HL-60 (cell line): Measurements from ENCODE around the gene NAPSA.

Experiments
- DNase-seq, 2 experiments: peaks; one replicate each; pipeline ENCODE4 v3.0.0-alpha.2; 2010 to 2020; ENCODE audit warnings: low read depth in 1 of 2, low spot score in 1 of 2
- H3K27ac ChIP-seq: fragments of 250-450 bp; sonication (Bioruptor Pico); replicated peaks from 2 replicates; pipeline ENCODE4 v1.5.1; 2020; ENCODE audit warnings: mild to moderate bottlenecking, moderate library complexity
- H3K27me3 ChIP-seq: fragments of 250-450 bp; sonication (Bioruptor Pico); 2 replicates; pipeline ENCODE4 v1.5.1; 2021; ENCODE audit warnings: mild to moderate bottlenecking, moderate library complexity; ENCODE audit not compliant: insufficient read depth, poor library complexity, severe bottlenecking
- H3K4me3 ChIP-seq: replicated peaks from 2 replicates; pipeline ENCODE4 v1.5.1; 2011; ENCODE audit warnings: mild to moderate bottlenecking, control low read depth, low read length; ENCODE audit not compliant: insufficient read depth
- GABPA ChIP-seq: IDR thresholded peaks from 2 replicates; pipeline ENCODE4 v1.6.1; 2012; ENCODE audit warnings: low read depth
- POLR2AphosphoS5 ChIP-seq: IDR thresholded peaks from 2 replicates; pipeline ENCODE4 v1.6.1; 2012; ENCODE audit warnings: low read depth
- SPI1 ChIP-seq: IDR thresholded peaks from 2 replicates; pipeline ENCODE4 v1.6.1; 2012; ENCODE audit warnings: low read depth, mild to moderate bottlenecking, borderline replicate concordance
- TF ChIP-seq, protein P1 (sequence below): IDR thresholded peaks from one replicate; pipeline ENCODE4 v1.5.1; 2011; ENCODE audit warnings: low read length, control low read depth, inconsistent platforms; ENCODE audit not compliant: insufficient read depth
- TF ChIP-seq, protein P2 (sequence below): IDR thresholded peaks from 2 replicates; pipeline ENCODE4 v1.6.1; 2012; ENCODE audit warnings: low read depth; ENCODE audit not compliant: insufficient replicate concordance

NAPSA gene

DNA sequence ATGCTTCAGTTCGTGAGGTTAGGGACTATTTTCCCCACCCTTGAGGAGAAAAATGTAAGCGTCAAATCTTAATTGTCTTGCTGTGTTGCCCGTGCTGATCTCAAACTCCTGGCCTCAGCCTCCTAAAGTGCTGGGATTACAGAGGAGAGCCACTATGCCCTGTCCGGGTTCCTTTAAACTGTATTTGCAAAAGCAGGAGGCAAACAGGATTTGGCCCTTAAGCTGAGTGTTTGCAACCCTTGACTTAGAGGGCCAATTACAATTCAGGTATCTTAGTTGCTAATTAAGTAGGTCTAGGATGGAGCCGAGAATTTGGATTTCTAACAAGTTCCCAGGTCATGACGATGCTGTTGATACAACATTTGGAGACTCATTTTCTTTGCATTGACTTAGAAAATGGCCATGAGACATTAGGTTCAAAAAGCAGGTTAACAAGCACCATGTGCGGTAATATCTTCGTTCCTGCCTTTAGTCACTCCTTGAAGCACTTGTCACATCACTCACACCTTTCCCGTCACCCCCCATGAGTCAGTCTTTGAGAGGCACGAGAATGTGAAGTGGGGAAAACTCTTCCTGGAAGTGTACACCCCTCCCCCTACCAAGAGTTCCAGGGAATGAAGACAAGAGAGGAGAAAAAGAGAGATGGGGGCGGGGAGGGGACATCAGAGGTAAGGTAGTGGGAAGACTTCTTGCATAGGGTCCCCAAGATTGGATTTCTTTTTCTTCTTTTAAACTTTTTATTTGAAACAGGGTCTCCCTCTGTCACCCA lies 2.6 kb downstream of the NAPSA start:
- Histone ChIP-seq H3K4me3 (no peak overlapping the region), H3K27me3 (peaks cover 8% of the 10 kb centered on the region), H3K27ac (no peak overlapping the region)
- TF ChIP-seq, protein P1, sequence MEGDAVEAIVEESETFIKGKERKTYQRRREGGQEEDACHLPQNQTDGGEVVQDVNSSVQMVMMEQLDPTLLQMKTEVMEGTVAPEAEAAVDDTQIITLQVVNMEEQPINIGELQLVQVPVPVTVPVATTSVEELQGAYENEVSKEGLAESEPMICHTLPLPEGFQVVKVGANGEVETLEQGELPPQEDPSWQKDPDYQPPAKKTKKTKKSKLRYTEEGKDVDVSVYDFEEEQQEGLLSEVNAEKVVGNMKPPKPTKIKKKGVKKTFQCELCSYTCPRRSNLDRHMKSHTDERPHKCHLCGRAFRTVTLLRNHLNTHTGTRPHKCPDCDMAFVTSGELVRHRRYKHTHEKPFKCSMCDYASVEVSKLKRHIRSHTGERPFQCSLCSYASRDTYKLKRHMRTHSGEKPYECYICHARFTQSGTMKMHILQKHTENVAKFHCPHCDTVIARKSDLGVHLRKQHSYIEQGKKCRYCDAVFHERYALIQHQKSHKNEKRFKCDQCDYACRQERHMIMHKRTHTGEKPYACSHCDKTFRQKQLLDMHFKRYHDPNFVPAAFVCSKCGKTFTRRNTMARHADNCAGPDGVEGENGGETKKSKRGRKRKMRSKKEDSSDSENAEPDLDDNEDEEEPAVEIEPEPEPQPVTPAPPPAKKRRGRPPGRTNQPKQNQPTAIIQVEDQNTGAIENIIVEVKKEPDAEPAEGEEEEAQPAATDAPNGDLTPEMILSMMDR = no peak
- TF ChIP-seq GABPA = no peak
- TF ChIP-seq POLR2AphosphoS5 = no peak
- TF ChIP-seq SPI1 = no peak
- TF ChIP-seq, protein P2, sequence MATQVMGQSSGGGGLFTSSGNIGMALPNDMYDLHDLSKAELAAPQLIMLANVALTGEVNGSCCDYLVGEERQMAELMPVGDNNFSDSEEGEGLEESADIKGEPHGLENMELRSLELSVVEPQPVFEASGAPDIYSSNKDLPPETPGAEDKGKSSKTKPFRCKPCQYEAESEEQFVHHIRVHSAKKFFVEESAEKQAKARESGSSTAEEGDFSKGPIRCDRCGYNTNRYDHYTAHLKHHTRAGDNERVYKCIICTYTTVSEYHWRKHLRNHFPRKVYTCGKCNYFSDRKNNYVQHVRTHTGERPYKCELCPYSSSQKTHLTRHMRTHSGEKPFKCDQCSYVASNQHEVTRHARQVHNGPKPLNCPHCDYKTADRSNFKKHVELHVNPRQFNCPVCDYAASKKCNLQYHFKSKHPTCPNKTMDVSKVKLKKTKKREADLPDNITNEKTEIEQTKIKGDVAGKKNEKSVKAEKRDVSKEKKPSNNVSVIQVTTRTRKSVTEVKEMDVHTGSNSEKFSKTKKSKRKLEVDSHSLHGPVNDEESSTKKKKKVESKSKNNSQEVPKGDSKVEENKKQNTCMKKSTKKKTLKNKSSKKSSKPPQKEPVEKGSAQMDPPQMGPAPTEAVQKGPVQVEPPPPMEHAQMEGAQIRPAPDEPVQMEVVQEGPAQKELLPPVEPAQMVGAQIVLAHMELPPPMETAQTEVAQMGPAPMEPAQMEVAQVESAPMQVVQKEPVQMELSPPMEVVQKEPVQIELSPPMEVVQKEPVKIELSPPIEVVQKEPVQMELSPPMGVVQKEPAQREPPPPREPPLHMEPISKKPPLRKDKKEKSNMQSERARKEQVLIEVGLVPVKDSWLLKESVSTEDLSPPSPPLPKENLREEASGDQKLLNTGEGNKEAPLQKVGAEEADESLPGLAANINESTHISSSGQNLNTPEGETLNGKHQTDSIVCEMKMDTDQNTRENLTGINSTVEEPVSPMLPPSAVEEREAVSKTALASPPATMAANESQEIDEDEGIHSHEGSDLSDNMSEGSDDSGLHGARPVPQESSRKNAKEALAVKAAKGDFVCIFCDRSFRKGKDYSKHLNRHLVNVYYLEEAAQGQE = no peak
- DNase-seq = no peak

DNA sequence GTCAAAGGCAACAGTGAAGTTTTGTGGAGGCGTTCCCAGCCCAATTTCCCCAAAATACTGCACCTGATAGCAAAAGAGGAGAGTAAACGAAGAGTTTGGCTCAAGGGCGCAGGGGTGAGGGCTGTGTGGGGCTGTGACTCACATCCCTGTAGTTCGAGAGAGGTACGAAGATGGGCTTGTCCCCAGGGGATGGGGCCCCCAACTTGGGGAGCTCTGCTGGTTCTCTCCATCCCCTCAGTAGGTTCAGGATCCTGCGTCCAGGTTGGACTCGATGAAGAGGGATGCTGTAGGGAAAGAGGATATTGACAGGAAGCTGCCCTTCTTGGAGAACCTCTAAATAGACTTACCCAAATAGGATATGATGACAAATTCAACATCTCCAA lies 3.4 kb downstream of the NAPSA start:
- H3K4me3 ChIP-seq = no peak overlapping the region

DNA sequence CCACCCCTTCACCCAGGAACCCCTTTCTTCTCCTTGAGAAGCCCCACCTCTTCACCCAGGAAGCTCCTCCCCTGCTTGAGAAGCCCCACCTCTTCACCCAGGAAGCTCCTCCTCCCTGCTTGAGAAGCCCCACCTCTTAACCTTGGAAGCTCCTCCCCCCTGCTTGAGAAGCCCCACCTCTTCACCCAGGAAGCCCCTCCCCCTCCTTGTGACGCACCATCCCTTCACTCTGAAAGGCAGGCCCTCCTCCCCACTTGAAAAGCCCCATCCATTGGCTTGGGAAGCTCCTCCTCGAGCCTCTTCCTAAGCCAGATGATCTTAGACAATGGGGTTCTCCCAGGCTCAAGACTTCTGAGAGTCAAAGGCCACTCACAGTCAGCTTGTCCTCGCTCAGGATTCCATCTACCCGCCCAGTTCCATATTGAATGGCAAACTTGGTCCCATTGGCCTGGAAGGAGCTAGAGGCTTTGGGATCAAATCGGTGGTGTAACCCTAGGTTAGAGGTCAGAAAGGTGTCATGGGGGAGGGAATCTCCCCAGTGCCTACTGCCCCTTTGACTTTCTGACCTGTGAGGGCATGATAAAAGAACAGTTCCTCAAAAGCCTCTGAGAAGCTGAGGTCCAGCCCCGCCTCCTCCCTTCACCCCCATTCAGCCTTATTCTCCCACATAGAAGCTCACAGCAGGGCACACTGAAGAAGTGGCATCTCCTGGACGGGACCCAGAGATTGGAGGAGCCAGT lies 4.0 kb downstream of the NAPSA start:
- Histone ChIP-seq H3K27me3 (peaks cover 11% of the 10 kb centered on the region), H3K27ac (no peak overlapping the region), H3K4me3 (no peak overlapping the region)
- TF ChIP-seq SPI1 (no peak), GABPA (no peak), POLR2AphosphoS5 (no peak)
- TF ChIP-seq, protein P2 = no peak
- TF ChIP-seq, protein P1 = no peak
- DNase-seq = no peak

More for the DNA sequence above, 3.4 kb downstream of the NAPSA start:
- no peak for DNase-seq
- Histone ChIP-seq H3K27me3 (peaks cover 11% of the 10 kb centered on the region), H3K27ac (no peak overlapping the region)
- no peak for TF ChIP-seq SPI1
- no peak for TF ChIP-seq POLR2AphosphoS5
- TF ChIP-seq GABPA = no peak

DNA sequence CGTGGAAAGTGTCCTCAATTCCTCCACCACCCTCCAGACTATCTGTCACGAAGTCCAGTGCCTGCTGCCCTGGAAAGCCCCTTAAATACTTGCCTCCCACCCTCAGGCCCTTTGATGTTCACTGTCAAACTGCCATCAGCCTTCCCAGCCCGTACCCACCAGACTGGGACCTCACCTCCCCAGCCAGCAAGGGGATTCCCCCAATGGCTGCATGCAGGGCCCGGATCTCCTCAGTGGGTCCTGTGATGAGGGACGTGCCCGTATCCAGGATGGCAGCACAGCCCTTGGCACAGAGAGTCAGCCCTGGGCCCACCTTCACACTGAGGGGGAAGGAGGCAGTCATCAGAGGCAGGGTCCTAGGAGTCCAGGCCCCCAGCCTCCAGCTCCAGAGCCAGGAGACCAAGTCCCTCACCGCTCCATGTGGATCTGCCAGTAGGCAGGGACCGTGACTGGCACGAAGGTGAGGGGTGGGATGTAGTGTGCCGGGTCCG lies 6.1 kb downstream of the NAPSA start:
- TF ChIP-seq, protein P1 = no peak
- TF ChIP-seq GABPA = no peak
- TF ChIP-seq, protein P2 = no peak
- TF ChIP-seq SPI1 = no peak
- TF ChIP-seq POLR2AphosphoS5 = no peak
- Histone ChIP-seq H3K4me3 (no peak overlapping the region), H3K27me3 (peaks cover 11% of the 10 kb centered on the region), H3K27ac (no peak overlapping the region)
- DNase-seq = no peak
